Endometrium (tissue), 2 donors: Measurements from ENCODE around the gene ST8SIA2.

ENCODE experiments used
- FAIRE-seq: peaks from 2 replicates; lab custom pipeline; 2012; peaks lifted over from hg19 to GRCh38; lab: Jason Lieb, UNC
- donor health status: control.
- donor health status: control.

Gene ST8SIA2, protein sequence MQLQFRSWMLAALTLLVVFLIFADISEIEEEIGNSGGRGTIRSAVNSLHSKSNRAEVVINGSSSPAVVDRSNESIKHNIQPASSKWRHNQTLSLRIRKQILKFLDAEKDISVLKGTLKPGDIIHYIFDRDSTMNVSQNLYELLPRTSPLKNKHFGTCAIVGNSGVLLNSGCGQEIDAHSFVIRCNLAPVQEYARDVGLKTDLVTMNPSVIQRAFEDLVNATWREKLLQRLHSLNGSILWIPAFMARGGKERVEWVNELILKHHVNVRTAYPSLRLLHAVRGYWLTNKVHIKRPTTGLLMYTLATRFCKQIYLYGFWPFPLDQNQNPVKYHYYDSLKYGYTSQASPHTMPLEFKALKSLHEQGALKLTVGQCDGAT

DNA sequence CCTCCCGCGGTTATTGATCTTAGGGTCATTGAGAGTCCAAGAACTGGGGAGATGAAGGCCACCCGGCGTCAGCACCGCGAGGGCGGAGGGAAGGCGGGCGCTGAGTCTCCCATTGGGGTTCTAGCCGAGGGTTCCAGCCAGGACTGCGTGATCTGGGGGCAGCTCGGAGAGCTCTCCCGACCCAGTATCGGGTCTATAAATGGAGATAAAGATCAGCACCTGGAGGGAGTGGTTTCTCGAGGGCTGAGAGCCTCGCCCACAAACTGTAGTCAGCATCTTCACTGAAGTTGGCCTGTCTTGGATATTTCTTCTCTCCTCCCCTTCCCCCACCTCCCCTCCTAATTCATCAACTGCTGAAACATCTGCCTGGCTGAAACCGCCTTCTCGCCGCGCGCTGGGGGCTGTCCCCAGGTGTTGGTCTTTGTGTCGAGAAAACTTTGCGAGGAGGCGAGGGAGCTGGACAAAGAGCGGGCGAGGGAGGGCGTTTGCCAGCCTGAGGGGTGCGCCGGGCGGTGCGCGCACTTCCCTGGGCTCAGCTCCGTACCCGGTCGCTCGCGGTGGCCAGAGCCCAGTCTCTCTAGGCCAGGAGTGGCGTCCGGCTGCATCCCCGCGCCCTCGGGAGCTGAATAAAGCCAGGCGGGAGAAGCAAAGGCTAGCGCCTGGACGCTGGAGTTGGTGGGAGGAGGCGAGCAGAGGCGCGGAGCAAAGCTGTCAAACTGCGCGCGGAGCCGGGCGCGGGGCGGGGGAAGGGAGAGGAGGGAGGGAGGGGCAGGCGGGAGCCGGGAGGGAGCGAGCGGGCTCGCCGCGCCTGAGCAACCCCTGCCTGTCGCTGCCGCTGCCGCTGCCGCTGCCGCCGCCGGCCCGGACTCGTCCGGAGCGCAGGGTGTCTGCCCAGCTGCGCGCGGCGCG is at the start of gene ST8SIA2:
Gene ST8SIA2, plus strand, starts transcription at position 811 of the 909 bp plus-strand sequence. CDS start 184 bp downstream, outside the sequence.
- no peak for FAIRE-seq

DNA sequence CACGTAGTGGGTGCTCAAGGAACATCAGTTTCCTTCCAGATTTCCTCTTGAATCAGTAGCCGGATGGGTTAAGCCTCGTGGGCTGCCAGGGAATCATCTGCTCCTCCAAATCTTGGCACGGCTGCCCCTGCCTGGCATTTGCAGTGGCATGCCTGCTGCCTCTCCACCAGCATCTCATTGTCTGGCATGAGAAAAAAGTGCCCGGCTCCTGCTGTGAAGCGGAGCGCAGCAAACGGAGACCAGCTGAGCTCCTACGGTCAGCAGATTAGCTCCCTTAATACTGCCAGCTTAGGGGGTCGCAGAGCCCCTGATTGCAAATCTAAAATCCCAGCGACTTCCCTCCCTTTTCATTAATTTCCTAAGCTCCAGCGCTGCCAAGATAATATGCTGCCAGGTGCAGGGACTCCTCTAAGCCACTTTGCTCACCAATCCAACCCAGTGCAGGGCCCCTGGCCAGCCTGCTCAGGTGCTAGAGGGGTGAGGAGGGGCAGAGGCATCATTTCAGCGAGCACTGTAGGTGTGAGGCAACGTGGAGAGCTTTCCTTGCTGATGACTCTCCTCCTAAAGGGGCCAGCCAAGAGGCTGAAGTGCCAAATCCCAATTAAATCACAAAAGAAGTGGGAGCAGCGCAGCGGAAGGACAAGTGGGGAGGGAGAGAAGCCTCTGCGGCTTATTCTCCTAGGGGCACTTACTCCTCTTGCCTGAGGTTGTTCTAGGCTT is 49.6 kb upstream of the ST8SIA2 start:
- no peak for FAIRE-seq

DNA sequence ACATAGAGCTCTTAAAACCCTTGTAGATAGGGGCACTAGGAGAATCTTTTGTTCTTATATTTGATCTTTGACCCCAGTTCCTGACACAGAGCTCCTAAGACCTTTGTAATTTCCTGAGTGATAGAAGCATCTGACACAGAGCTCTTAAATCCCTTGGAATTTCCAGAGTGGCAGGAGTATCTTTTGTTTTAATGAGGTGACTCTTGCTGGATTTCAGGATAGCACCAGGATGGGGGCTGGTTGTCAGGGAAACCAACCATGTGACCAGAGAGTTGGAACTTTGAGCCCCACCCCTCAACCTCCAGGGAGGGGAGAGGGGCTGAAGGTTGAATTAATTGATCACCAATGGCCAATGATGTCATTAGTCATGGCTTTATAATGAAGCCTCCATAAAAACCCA is 47.6 kb upstream of the ST8SIA2 start:
- FAIRE-seq, result no peak

DNA sequence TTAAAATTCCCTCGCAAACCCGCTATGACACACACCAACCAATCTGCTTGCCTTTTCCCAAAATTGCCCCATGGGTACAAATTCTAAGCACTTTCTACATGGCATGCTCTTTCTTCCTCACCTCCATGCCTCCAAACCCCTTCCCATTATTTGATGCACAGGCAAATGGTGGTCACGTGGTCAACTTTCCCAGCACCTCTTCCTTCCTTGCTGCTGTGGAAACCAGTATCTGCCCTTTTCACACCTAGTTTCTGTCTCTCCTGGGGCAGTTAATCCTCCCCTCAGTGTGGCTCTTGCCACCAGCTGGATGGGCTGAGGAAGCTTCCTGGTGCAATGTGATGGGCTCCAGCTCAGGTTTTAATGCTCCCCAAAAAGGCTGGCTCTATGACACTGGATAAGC is 38.4 kb upstream of the ST8SIA2 start:
- FAIRE-seq, result no peak

DNA sequence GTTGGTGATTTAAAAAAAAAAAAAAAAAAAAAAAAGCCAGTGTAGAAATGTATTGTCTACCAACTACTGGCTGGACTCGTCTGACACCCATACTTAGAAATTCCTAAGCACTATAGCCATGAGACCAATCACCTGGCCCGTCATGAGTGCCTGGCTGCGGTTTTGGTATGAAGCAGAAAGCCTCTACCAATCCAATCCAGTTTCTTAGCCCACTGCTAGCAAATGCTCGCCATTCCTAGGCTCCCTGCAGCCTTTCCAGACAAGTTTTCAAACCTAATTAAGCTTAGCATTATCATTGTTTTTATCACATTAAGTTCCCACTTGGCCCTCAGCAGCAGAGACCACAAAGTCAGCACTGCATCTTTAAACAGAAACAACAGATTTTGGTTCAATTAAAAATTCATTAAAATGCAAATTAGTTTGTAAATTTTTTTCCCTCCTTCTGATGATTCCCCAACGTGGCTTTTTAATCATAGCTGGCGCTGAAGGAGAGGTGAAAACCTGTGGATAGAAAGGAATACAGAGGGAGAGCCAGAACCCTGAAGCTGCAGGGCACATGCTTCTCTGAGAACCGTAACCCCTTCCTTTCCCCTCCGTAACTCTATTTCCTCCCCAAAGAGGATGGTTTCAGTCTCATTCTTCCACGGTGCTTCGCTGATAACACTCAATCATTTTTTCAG is 32.2 kb upstream of the ST8SIA2 start:
- no peak for FAIRE-seq

DNA sequence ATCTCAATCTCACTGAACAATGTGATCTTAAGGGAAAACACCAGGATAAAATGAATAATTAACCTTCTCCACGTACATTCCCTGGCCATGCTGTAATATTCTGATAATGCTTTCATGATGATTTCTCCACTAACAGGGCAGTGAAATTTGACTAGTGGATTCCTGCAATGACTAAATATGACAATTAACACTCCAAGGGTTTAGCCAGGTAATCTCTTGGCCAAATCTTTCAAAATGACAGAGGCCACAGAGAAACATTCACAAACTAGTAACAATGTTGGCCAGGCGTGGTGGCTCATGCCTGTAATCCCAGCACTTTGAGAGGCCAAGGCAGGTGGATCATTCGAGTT is 31.7 kb upstream of the ST8SIA2 start:
- no peak for FAIRE-seq

DNA sequence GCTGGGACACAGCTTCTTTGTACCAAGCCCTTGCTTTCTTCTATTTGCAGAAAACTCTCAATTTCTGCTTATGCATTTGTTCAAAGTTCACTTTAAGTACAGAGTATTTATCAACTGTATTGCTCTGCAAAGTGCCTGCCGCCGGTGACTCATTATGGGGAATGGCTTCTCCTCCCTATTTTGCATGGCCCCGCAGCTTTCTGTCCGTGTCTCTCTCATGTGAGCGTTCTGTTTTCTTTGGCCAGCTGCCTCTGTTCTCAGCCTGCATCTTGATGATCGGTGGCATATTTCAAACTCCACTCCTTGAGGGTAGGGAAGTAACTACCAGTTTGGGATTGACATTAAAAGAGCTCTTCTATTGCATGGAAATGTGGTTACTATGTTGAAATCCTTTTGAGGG is 28.6 kb upstream of the ST8SIA2 start:
- no peak for FAIRE-seq

DNA sequence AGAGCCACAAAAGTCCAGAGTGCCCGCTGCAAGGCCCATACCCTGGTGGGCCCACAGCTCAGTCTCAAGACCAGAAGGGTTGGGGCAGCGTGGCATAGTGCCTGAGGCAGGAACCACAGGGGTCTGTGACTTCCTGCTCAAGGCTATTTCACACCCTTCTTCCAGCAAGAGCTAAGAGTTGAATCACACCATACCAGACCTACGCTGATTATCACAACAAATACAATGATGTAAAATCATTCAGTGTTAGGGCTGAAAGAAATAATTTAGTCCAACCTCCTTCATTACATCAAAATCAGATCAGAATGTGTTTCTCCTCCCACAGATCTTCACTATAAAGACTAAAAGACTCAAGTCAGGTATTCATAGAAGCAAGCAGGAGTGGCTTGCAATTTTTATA is 27.8 kb upstream of the ST8SIA2 start:
- no peak for FAIRE-seq

DNA sequence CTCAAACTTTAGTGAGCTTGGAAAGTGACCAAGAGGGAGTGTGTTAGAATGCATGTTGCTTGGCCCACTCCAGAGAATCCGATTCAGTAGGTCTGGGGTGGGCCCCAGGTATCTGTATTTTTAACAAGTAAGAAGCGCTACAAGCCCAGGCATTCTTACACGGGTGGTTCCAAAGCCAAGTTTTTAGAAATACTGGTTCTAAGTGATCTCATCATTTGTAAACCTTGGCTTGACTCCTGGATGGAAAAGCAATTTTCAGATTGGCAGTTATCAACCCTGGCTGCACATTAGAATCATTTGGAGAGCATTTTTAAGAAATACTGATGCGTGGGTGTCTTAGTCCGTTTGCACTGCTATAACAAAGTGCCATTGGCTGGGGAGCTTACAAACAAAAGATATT is 27.3 kb upstream of the ST8SIA2 start:
- no peak for FAIRE-seq

DNA sequence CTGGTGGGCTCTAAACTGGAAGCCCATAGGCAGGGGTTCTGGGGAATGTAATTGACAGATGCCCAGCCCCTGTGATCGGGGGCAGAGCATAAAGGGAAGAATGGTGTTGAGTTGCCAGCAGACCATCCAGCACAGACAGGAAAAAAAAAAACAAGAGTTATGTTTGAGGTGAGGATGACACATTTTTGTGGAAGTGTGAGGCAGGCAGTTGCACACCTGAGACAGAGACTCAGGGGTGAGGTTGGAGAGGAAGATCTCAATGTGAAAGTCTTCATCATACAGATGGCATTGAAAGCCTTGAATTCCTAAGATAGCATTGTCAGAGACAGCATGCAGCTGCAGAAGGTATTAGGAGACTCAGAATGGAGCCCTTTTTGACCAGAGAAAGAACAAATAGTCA is 18.6 kb upstream of the ST8SIA2 start:
- FAIRE-seq, result no peak

DNA sequence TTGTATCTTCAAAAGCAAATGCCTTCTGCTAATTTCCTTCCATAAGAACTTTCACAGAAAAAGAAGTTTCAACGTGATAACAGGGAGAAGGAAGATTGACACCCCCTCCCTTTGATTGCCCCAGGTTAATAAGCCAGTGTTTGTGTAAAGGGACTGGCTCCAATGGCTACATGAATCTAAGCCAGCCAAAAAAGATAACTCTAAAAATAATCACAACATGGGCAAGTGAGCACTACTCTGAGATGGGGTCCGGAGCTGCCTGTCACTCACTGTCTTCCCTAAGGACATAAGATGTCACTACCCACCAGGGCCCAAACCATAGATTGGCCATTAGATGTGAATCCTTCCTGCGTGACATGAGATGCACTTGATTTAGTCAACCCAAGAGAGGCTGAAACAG is 17.6 kb upstream of the ST8SIA2 start:
- FAIRE-seq, result no peak

DNA sequence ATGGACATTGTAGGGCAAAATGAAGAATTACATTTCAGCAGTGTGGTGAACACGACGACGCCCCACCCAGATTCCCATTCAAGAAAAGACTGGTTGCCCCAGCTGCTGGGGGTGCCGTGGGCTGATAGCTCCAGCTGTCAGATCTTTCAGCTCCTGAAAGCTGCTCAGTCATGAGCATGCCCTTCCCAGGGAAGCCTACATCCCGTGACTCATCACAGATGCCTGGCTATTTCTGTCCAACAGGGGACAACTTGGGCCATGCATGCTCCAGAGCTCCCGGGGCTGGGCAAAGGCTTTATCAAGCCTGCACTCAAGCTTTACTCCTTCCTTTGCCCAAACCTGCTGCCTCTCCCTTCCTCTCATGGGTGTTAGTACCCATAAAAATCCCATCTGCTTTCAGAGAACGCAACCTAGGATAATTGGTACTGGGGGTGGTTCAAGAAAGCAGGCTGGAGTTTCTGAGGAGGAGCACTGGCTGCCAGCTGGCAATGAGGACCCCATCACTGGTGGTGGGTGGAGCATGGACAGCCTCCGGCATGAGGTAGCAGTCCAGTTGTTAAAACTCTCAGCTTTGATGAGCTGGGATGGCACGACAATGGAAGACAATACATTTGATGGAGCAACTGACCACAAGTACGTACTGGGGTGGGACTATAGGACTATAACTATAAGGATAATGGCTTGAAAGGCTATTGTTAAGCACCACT is 16.4 kb upstream of the ST8SIA2 start:
- no peak for FAIRE-seq

DNA sequence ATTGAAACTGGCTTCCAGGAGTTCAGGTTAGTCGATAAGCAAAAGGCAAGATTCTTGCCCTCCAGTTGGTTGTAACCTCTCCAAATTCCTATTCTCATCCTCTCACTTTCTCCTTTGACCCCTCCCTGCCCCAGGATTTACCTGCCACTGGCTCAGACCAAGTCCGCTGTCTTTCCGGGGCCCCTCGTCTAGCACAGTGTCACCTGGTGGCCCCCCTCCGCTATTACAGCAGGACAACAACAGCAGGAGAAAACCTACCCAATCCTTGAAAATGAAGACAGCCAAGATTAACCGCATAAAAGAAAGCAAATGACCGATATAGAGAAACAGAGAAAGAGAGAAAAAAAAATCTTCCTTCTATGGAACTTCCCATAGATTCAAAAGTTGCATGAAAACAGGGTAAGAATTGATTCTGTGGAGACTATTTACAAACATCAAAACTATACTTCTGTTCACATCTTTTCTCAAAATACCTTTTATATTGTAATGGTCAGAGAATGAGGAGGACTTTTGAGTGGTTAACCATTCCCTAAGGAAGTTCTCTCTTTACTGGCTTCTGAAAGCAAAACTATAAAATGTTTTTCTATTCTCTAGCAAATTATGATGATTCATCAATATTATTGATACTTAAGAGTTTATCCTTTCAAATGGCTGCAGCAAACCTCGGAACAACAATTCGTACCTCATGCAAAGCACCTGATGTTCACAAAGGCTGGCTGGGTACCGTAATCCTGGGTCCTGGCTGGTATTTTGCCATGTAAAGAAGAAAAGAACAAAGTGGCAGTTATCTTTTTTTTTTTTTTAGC is 10.0 kb upstream of the ST8SIA2 start:
- no peak for FAIRE-seq

DNA sequence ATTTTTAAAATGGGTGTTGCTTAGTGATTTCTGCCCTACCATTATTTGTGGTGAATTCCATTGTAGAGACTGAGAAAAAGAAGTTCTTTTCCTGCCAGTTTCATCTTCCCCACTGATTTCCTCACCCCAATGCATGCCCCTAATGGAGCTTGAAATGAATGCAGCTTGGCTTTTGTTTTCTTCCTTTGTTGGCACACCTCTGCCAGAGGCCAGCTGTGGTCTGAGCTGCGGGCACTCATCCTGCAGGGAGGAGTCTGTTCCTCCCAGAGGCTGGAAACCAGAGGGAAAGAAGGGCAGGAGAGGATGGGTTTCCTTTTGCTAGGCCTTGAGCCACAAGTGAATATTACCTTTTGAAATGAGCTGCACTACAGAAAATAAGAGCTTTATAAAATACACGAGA is 9.3 kb upstream of the ST8SIA2 start:
- no peak for FAIRE-seq

DNA sequence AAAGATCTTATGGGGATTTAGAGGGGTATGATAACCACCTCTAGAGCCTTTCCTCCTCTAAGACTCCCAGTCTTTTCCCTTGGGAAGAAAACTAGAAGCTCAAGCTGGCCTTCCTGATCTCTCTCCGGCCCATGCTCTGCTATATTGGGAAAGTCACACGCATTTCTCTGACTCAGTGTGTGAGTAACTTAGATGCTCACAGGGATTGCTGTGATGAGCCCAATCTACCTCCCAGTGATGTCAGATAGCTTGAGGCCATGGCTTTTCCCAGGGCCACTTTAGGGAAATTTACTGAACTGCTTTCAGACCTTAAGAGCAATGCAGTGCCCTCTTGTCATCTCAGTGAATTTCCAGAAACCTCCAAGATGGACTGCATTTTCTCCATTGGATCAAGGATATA is 8.6 kb upstream of the ST8SIA2 start:
- FAIRE-seq, result no peak

DNA sequence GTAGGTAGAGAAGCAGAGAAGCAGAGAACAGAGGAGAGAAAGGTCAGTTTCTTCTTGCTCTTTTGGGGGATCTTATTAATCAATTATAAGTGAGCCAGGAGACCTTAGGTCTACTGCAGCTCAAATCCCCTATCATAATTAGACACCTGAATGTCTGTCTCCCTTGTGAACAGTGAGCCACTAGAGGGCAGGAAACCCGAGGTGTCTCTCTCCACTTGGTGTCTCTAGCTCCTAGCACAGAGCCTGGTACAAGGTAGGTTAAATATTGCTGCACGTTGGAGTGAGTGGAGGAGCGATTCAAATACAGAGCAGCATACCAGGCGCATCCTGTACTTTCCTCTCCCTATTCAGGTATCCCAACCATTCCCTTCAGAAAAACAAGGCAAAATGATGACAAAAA is 2.0 kb upstream of the ST8SIA2 start:
- FAIRE-seq, result no peak

DNA sequence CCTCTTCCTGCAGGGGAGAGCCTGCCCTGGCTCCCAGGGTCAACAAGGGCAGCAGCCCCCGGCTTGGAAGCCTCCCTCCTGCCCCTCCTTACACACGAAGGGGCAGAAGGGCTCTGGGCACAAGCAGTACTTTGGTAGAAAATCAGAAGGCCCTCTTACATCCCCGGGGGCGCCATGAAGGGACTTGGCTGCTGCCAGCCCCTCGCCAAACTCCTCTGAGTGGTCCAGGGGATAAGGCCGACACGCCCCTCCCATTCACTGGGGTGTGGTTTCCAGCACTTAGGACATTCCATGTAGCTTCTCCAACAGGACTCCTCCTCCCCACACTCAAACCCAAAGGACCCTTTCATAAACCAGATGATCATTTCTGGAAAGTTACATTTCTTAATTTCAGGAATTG is 1.2 kb upstream of the ST8SIA2 start:
- FAIRE-seq, result no peak

DNA sequence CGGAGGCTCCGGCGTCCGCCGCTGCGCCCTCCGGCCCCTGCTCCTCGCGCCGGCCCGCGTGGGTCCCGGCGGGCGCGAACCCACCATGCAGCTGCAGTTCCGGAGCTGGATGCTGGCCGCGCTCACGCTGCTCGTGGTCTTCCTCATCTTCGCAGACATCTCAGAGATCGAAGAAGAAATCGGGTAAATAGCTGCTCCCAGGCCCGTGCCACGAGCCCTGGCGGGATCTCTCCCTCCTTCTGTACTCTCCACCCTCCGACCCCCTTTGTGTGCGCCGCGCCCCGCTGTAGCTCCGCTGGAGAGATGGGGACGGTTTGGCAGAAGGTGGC is 263 bp downstream of the ST8SIA2 start:
- no peak for FAIRE-seq

DNA sequence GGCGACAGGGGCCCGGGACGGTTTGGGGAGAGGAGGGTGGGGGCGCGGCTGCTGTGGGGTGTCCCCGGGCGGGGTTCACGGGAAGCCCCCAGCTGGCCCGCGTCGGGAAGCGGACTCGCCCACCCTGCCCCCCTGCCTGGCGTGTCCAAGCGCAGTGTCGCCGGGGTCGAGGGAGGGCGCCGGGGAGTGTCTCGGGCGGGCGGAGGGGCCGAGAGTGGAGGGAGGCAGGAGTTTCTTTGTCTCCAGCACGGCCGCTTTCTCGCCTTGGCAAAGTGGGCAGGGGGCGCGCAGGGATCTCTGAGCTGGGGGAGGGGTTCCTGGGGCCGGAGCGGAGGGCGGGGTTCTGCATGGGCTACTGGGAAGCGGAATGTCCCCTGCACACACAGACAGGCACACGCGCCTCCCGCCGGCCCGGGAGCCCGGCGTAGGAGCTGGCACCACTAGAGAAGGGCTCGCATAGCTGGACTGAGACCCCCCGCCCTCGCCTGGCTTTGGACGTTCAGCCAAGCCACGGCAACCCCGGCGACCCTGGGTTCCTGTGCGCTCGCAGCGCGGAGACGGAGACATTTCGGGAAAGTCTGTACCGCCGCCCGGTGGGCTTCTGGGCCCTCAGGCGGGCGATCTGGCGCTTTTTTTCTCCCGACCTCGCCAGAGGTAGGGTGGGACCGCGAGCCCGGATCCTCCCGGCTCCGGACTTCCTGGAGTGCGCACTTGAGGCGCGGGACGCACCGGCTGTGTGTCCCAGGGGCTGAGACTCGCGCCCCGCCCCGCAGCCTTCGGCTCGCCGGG is 822 bp downstream of the ST8SIA2 start:
- no peak for FAIRE-seq

DNA sequence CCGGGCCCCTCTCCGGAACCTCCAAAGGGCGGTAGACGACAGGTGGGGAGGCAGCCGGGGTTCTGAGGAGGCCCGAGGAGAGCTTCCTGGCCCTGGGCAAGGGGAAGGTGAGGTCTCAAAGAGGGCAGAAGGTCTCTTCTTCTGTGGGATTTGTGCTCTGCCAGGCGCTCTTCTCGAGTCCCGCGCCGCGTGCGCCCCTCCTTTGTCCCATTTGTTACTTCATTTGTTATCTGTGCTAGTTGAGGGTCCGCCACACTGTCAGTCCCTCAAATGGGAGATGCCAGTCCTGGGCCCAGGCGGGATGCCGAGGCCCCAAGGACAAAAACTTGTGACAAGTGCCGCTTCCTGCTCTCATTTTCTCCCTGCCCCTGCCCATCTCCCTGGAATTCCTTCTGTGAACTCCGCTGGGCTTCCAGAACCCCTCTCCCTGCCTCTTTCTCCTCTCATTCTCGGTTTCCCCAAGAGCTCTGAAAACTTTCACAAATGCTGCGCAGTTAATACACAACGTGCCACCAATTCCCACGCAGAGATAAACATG is 1.5 kb downstream of the ST8SIA2 start:
- FAIRE-seq, result no peak
